HG02938 (cell line): ENCODE results near the gene TRIO.

ENCODE experiments used
- ATAC-seq: cut with Tn5 transposase; IDR thresholded peaks from one replicate; pipeline ENCODE4 v1.9.1; 2021; ENCODE audit warnings: mild to moderate bottlenecking, moderate library complexity; ENCODE audit not compliant: unreplicated experiment

TRIO gene

DNA sequence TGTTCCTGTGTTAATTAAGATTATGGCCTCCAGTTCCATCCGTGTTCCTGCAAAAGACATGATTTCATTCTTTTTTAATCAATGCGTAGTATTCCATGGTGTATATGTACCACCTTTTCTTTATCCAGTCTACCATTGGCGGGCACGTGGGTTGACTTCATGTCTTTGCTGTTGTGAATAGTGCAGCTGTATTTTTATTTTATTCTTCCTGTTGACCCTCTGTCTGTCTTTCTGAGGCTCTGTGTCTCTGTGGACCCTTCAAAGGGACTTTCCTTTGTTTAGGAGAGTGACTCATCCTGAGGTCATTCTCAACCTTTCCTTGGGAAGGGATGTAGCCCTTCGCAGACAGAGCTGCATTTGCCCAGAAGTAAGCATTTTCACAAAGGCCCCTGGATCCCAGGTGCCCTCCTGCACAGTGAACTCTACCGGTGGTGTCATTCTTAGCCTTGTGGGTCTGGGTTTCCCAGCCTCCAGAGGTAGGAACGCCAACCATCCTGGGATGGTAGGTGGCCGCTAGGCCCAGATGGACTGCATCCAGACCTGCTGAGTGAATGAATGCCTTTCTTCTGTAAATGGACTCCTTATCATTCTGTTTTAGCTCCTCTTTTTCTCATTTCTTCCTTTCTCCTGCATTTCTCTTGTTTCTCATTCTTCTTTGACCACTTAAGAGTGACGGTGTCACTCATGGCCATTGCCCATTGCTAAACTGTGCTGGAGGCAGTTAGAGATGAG is 22.4 kb downstream of the TRIO start:
- ATAC-seq, result no peak

DNA sequence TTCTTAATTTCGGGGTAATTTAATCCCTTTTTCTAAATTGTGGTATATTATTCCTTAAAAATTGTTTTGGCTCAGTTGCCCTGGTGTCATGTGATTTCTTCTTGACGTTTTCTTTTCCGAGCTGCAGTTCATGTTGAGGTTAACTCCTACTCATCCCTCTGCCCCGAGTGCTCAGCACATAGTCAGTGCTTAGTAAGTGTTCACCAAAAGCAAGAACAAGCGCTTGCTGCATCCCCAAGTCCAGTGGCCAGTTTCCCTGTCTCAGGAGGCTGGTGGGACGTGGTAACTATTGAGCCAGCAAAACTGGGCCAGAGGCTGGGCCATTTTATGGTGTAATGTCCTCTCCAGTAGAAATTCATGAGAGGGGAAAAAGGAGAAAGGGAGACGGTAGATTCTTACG is 23.3 kb downstream of the TRIO start:
- ATAC-seq, result no peak

DNA sequence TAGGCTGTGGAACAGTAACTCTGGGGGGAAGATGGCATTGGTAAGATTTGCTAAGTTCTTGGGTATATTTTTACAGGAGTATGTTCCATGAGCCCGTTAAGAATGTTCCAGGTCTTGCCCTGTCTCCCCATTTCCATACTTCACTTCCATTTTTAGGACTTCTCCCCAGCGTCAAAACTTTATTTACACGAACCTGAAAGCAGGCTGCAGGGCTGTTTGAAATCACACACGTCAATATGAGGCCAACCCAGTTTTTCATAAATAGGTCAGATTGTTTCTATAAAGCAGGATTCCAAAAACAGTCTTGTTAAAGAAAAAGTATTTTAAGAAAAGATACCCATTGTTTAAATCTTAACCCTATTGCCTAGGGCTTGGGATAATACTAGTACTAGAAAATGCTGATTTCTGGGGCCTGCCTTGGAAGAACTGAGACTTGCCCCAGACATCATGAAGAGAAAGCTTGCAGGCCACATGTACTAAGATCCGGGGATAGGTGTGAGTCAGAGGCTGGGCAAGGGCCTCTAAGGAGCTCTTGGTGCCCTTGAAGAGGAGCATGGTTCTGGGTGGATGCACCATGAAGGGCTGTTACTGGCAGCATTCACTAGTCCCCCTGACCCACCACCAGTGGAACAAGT is 24.2 kb downstream of the TRIO start:
- ATAC-seq, result no peak

DNA sequence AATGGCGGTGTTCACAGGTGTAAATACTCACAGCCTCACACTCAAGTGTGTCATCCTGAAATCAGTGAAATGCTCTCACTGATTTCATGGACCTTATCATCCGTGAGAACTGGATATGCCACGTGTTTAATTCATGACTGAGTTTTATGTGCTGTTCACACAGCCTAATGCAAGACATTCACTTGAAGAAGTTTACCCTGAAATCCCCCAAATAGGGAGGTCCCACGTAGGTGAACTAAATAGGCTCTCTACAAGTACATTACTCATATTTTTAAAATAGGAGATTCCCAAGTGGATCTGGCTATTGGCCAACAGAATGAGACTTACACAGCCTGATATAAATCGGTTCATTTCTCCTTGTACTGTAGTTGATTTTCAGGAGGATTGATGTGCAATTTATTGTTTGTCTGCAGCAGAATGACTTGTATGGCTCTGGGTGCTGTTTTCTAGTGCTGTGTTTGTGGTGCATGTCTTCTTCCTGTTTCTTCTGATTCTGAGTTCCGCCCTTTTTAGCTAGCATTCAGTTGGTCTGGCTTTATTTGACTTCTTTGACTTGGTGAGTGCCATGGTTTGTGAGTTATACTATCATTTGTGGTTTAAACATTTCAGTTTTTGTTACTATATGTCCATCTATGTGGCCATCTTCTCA is 25.1 kb downstream of the TRIO start:
- peak; percentile 36 for ATAC-seq

DNA sequence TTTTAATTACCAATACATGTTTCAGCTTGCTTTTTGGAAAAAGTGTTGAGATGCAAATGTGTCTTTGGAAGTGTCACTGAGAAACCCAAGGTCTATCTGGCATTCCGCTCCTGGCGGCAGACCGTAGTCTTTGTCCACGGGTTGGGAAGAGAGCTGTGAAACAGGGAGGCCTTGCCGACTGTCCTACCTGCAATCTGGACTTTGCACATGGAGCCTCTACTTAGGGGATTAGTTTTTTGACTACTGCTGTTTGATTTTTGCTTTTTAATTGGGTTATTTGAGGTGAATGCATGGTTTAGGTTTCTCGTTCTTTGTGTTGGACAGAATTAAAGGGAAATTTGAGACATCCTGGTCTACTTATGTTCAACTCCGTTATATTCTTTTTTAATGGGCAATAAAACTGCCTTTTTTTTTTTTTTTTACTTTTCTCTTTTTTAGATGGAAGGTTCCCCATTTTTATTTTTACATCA is 25.7 kb downstream of the TRIO start:
- no peak for ATAC-seq

DNA sequence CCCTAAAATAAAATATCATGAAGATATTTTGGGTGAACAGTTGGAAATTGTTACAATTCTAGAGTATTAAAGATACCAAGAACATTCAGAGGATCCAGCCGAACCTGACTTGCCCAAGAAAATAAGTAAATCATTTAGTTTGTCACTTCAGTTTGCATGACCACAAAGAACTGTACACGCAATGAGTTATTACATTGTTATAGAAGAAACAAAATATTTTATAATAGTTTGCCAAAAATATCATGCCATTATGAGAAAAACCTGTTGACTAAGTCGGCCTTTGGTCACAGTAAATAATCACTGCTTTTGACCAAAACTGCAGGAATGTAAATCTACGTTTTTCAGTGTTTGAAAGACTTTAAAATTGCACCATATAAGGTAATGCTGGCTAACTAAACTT is 27.9 kb downstream of the TRIO start:
- no peak for ATAC-seq

DNA sequence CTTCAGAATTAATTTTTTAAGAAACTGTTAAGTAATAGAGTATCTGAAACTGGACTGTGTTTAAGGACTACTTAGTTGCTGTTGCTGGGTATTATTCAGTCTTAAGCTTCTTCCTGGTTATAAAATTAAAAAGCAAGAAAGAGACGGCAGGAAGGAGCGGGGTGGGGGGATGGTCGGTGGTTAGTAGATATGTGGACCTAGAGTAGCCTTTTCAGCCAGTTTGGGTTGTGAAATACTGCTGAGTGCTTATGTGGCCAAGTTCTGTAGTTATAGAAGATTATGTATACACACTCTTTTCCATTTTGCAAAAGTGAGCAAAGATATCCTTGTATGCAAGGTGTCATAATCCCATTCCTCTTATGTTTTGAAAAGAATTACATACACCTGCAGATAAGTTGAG is 28.5 kb downstream of the TRIO start:
- ATAC-seq, result peak; percentile 21

DNA sequence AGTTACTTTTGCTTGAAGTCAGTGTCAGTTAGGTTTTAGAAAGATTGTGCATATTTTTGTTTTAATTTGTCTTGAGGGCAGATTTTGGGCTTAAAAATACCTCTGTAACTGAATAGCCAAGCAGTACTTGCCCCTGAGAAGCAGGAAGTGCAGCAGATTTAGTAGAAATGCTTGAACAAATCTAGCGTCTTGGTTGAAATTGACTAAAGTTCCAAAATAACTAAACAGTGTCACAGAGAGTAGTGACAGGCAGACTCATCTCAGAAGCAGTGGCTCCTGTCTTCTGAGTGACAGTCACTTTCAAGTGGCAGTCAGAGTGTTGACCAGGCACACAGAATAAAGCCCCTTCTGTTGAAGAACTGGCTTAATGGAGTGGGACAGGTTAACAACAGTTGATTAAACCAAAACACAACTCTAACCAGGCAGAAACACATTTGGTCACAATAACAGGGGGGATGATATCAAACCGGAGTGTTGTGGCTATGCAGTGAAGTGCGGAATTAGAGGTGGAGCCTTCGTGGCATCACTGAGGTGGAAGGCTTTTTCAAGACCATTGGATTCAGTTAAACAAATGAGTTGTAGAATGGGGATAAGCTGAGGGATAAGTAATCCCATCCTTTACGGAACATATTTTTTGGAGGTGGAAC is 29.1 kb downstream of the TRIO start:
- peak; percentile 46 for ATAC-seq

DNA sequence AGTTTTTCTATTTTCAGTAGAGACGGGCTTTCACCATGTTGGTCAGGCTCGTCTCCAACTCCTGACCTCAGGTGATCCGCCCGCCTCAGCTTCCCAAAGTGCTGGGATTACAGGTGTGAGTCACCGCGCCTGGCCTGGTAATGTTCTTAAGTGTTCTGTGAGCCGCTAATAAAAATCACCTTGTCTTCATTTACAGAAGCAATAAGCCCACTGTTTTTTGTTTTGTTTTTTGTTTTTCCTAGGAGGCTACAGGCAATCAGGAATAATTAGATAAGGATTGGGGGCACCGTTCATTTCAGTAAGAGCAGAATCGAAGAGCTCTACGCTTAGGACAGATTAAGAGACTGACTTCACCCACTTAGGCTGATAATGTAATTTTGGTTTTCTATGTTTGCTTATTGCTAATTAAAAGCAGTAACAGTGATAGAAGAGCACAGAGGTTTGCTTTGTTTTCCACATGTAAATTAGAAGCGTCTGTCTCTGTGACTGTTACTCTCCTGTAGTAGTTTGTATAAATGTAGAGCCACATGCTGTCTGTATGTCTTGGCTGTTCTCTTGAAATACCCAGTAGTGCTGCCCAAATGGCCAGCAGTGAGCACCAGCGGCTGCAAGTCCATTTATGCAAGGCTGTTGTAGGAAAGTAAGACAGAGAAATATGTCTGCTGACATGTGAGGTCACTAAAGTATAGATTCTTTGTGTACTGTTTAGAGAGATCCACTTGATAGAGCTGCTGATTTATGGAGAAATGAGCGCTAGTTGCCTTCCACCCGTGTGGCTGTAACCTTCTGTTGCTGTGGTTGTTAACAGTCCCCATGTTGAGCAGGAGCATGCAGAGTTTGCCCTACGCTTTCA is 30.5 kb downstream of the TRIO start:
- ATAC-seq, result peak; percentile 1

DNA sequence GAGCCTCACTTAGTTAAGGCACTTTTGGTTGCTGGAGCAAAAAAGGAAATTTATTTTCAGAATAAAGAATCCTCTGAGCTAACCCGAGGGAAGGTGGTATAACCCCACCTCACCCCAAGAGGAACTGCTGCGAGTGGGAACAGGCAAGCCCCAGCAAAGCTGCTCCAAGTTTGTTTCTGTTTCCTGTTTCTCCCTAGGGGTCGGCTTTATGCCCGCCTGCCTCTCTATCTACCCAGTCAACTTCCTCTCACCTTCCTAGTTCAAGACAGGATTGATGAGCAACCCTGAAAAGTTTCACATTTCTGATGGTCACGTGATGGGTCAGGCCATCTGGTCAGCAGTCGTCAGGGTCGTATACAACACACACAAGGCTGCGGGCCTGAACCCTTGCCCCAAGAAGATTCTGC is 31.1 kb downstream of the TRIO start:
- ATAC-seq, result peak; percentile 21

DNA sequence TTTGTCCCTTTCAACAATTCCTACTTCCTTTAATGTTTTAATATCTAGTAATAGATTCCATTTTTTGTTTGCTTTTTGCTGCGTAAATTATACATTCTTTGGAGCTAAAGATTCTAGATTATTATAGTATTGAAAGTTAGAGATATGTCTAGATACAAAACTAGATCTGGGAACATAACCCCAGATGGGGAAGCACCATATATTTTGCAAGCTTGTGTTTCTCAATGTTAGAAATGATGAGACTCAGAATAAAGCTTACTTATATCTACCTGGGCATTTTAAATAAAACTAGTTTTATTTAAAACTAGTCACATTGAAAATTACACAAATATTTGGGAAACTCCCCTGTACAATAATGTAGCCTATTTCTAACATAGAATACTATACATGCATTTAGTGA is 32.2 kb downstream of the TRIO start:
- no peak for ATAC-seq

DNA sequence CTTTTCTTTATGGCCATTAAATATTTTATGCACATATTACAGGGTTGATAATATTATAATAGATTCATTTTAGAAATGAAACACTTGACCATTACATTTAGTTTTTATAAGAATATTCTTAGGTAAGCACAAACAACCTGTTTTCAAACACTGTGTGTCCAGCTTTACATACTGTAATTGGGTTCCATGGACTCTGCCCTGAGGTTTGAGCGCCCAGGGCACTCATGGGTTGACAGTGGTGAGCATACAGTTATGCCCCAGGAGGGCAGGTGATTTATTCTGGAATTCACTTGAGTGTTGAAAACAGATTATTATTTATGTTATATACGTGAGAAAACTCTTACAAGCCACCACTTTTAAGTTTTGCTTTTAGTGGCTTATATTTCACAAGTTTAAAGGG is 33.7 kb downstream of the TRIO start:
- no peak for ATAC-seq

DNA sequence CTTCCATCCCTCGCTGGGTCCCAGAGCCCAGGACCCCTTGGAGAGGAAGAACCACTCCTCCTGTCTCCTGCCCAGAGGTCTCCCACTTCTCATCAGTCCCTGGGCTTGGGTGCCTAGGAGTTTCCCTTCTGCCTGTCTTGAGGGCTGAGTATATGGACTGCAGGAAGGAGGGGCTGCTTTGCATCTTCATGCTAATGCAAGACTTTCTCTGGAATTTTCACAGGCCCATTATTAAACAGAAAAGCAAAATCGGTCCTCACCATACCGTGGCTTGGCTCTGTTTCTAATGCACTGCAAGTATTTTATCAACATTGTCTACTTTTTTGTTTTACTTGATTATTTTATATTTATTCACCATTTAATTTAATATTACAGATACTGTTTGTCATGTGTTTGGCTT is 34.5 kb downstream of the TRIO start:
- no peak for ATAC-seq

DNA sequence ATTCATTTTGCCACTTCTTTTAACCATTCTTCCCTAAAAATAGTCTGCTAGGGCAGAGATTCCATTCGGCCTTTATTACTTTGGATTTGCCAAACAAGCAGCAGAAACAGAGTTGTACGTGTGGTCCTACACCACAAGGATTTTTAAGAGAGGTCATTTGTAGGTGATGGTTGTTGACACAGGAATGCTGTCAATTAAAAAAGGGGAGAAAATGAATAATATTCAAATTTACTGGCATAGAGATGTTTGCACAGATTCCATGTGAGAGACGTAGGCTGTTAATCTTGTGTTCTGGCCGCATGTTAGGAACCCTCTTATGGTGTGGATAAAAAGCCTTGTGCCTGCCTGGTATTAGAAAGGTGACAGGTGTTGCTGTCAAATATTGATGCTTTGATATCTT is 34.9 kb downstream of the TRIO start:
- no peak for ATAC-seq

DNA sequence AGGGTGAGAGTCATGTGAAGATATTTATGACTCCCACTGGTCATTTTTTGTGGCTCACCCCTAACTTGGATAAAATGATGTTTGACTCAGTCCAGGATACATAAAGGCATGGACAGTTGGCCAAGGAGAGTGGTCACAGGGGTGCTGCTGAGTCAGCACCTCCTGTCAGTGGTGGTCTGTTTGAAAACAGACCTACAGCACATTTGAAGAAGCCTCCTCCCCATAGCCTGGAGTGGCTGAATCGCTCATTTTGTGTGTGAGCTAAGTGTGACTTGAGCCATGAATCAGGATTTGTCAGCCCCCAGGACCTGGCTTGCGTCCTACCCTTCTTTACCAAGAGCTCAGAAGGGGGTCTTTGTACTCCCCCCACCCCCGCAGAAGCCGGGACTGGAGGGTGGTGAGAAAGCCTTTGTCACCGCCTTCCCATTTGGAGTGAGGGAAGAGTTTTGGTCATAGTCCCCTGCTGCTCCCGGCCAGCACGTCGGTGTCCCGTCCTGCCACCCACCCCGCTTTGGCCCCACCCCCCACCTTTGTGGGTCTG is 35.6 kb downstream of the TRIO start:
- no peak for ATAC-seq

DNA sequence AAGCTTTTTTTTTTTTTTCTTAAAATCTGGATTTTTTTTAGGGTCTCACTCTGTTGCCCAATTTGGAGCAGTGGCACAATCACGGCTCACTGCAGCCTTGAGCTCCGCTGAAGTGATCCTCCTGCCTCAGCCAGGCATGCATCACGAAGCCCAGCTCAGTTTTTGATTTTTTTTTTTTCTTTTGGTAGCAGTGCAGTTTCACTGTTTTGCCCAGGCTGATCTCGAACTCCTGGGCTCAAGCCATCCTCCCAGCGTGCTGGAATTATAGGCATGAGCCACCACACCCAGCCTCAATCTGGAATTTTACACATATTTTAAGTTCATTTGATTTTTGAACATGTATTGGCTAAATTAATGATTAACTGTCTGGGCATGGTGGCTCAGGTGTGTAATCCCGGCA is 36.3 kb downstream of the TRIO start:
- ATAC-seq, result no peak

DNA sequence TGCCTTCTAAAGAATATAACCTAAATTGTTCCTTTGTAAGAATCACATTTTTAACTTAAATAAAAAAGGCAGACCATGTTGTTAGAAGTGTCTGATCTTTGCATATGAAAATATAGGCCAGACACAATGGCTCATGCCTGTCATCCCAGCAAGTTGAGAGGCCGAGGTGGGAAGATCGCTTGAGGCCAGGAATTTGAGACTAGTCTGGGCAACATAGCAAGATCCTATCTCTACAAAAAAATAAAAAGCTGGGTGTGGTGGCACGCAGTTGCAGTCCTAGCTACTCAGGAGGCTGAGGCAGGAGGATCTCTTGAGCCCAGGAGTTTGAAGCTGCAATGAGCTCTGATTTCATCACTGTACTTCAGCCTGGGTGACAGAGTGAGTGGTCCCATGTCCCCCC is 37.3 kb downstream of the TRIO start:
- no peak for ATAC-seq

DNA sequence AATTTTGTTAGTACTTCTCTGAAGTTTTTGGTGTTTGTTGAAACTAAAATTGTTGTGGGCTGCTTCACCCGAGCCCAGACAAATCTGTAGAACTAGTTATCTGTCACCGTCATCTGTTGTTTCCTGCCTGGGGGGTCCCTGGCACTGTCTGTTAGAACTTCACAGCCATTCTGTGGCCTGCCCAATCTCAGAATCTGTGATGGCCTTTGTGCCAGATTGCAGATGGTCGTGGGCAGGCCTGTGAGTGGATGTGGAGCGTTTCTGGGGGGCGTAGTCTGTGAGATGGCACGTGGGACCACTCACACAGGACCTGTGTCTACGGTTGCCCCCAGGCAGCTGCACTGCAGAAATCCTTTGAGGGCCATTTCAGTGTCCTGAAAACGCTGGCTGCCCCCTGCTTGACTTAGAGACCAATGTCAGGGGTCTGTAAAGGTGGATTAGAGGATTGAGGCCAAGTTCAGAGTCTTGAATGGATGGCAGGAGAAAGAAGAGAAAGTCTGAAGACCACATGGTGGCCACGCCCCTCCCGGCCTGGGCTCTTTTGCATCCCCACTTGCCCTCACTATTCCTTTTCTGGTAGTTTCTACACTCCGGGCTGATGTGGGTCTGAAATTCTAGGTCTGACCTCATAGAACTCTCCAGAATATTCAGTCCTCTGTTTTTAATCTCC is 38.3 kb downstream of the TRIO start:
- no peak for ATAC-seq

DNA sequence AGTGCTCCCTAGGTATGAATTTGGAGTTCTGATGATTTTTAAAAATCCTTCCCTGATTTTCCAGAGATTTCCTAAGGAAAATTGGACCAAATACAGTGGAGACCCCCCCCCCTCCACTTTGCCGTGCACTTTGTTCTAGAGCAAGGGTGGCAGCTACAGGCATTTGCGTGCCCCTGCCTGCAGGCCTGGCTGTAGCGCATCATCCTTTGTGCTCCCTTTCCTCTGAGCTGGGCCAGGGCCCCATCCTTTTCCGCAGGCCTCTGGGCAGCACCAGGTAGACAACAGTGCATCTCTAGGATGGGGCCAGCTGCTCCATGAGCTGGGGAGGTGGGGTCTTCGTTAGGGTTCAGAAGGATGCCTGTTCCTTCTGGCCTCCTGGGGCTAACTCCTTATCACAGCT is 39.6 kb downstream of the TRIO start:
- no peak for ATAC-seq
